AG08396 (cell line): Measurements from ENCODE around the gene CTNNA1.

Source experiments
- DNase-seq: peaks from one replicate; pipeline ENCODE4 v3.0.0; 2012; ENCODE audit warnings: low spot score, mixed read lengths

CTNNA1 gene

DNA sequence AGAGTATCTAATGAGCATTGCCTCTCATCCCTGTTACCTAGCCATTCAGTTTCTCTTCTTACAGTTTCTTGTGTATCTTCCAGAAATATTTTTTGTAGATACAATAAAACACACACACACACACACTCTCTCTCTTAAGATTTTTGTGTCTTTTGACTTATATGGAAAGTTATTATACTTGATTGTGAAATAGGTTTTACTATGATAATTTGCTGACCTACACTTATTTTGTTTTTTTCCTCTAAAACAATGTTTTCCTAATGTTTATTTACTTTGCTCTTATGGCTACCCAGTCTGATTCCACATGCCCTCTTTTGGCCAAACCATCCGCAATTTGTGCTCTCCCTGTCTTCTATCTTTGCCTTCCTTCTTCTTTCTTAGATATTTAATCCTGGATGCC, 96.7 kb downstream of the CTNNA1 start:
- DNase-seq, result no peak

DNA sequence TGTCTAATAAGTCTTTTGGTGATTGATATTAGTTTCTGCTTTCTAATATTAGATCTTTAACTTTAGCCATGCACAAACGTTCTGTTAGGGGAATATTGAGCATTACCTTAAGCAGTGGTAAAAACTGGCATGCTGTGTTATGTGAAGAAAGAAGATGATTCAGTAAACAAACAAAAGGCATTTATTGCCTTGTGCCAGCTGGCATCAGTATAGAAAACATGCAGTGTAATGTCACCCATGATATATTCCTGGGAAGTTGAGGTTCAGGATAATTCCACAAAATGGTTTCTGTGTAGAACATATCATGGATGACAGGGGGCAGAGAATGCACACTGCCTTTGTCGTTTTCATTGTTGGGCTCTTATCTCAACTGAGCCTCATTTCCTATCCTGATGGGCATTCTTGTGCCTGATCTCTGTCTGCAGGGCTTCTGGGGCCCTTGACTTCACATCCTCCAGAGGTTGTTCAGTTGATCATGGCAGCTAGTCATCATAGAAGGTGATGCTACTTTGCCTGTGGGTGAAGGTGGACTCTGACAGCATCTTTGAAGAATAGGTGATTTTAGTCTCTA, 97.7 kb downstream of the CTNNA1 start:
- no peak for DNase-seq

DNA sequence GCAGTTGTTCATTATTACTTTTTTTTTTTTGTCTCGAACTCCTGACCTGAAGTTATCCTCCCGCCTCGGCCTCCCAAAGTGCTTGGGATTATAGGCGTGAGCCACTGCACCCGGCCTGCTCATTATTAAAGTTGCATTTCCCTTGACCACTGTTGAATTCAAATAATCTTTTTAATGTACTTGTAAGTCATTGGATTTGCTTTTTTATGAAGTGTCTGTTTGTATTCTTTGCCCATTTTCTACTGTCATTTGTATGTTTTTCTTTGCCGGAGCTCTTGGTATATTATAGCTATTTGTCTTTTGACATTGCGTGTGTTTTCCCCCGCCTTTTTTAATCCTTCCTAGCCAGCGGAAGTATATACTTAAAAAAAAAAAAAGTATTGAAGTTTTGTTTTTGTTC, 99.9 kb downstream of the CTNNA1 start:
- no peak for DNase-seq

DNA sequence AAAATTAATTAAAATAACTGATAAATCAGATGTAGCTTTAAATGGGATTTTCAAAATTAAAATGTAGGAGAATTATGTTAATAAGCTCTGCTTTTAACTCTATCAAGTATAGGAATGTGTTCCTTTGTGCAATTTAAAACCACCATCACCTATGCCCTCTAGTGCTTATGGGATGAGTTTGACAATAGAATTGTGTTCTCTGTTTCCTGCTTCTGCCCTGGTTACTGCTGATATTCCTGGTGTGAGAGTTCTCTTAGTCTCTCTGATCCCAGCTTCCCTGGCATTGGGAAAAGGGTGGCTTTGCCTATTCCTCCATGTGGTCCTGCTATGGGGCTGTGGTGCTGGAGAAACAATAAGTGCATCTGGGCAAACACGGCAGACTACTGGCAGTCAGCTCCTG, 113.8 kb downstream of the CTNNA1 start:
- no peak for DNase-seq

- no peak for DNase-seq
Measured at GRCh38 chr5:138869038-138869437, 115.8 kb downstream of the CTNNA1 start.

DNA sequence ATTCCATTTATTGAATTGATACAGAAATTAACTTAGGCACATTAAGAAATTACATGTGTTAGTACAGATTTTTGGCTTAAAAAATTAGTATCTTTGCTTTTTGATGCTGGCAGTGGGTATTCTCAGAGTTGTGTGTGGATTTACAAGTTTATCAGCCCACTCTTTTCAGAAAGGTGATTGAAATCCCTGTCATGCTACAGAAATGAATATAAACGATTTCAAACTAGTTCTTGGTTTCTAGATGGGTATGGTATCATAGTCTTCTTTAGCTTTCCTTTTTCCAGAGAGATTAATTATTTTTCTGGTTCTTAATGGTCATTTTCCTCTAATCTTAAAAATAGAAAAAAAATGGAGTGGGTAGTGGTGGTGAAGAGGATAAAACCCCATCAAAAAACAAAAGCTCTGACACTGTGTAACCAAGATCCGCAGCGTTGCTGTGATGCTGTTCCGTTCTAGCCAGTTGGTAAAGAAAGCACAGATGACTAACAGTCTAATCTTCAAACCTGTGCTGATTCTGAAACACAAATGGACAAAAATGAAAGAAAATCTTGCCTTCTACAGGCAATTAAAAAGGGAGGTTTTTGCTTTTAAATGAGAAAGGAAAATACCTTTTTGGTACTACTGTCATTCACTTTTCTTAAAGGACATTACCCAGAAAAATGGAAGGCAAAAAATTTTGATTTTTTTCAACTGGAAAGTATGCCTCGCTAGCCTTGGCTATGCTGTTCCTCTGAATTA, 116.7 kb downstream of the CTNNA1 start:
- no peak for DNase-seq

DNA sequence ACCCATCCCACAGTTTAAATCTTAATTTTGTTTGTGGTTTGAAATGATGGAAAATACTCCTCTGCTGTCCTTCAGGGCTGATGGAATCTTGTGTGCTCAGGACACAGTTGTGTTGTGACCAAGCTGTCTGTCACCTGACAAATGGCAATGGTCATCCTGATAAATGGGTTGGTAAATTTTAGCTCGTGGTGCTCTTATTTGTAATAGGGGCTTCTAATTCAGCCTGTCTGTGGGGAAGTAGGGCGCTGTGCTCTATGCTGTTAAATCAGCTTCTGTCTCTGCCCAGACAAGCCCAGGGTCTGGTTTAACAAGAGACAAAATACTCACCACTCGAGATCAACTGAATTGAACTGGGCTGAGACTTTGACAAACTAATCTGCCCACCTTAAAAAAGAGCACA, 117.4 kb downstream of the CTNNA1 start:
- no peak for DNase-seq

DNA sequence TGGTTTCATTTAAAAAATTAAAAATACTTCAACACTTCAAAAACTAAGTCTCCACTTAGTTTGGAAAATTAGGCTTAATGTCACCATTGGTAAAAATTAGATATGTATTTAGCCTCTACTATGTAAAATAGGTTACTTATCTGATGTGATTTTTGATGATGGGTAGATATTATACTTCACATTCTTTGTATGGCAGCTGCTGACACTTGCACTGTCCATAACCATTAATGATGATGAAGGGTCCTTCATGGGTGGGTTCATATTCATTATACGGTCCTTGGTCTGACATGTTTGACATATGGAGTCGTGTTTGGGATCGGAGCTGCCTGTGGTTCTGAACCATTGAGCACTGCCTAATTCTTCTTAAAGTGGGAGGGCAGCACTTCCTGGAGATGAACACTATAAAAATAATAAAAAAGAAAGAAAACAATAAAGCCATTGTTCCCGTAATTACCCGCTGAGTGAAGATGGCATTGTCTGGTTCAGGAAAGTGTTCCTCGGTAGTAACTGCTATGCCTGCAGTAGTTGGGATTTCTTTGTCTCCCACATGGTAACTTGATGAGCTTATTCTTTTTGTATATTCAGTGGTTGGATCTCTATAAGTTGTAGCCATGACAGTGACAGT, 119.7 kb downstream of the CTNNA1 start:
- no peak for DNase-seq

GRCh38 chr5:138873466-138874221, 120.4 kb downstream of the CTNNA1 start:
- no peak for DNase-seq

DNA sequence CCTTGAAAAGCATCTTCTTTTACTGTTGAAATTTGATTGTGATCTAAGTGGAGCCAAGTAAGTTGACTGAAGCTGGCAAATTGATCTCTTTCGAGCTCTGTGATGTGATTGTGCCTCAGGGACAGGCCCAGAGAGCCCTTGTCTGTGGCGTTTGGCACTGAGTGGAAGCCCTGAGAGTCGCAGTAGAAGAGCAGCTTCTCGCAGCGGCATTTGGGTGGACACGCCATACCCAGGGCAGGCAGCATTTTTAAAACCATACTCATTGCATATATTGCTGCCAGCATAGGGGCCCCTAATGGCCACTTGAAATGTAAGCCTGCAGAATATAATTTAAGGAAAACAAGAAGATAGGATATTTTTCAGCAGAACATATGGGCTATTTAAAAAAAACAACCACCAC, 121.0 kb downstream of the CTNNA1 start:
- no peak for DNase-seq

DNA sequence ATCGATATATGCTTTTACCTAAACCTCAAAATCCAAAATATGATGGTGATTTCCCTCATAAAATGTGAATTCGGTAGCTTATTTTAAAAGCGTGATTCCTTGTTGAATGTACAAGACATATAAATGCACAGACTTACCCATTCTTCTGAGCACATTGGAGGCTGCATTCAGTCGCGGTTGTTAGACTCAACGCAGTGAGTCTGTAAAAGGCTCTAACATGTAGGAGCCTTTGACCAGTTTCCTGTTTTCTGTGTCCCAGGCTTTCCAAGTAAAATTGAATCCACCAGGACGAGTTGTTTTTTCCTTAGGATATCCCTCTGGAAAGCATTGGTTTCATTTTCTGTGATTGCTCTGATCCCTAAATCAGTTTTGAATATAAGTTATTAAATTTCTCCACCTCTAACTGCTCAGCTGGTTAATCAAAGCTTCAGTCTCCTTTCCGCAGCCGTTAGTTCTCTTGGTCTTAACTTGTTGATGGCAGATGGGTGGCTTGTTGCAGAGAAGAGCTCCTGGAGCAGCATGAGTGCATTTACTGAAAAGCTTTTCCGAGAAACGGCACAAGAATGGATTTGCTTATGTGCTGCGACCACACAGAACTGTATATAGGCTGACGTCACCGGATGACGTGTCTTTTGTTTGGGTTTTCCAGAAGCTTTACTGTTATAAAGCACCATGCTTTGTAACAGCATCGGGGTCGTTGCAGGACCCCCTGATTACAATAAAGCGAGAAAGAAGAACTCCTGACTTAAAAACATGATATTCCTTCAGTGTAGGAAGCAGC, 121.7 kb downstream of the CTNNA1 start, which contains the start of gene LRRTM2:
Gene LRRTM2, minus strand, starts transcription at position 565 of the 781 bp plus-strand sequence. Its CDS starts 424 bp downstream, at position 141.
- DNase-seq, result peak; percentile 70

GRCh38 chr5:138875552-138875875, 122.3 kb downstream of the CTNNA1 start:
- no peak for DNase-seq

DNA sequence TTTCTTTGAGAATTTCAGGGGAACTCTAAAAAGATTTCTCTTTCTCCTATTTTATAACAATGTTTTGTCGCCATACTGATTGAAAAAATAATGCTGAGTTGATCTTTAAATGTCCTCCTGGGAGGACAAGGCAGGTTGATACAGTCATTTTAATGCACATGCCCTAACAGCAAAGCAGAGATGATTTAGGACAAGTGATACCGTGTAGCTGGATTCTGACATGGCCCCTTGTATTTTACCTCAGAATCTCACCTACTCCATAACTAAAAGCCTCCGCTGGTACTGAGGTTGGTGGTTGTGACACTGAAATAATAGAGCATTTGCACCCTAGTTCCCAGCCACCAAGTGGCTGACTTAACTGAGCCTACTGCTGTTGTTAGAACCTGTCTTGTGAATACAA, 122.7 kb downstream of the CTNNA1 start:
- DNase-seq, result no peak

- no peak for DNase-seq
Measured at GRCh38 chr5:138876811-138877210, 123.6 kb downstream of the CTNNA1 start.

DNA sequence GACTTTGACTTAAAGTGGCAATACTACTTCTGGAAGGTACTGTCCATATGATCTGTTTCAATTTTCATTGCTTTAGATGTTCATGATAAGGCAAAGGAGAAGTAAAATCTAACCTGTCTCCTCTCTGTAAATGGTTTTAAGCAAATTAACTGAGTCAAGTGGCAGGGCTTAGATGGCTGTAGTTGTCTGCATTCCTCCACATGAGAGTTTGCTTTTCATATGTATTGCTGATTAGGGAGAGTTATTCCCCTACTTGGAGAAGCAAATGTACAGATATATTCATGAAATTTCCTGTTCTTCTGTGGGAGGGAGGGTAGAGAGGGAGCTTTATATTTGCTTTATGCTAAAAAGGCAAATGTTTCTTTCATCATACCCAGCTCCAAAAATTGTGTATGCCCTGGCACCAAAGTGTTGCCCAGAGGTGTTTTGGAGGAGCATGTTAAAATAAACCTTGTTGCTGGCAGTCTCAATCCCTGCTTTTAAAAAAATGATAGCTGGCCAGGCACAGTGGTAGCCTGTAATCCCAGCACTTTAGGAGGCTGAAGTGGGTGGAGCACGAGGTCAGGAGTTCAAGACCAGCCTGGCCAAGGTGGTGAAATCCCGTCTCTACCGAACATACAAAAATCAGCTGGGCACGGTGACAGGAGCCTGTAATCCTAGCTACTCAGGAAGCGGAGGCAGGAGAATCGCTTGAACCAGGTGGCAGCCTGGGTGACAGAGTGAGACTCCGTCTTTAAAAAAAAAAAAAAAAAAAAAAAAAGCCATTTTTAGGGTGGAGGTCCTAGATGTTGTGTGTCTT, 125.4 kb downstream of the CTNNA1 start:
- no peak for DNase-seq

DNA sequence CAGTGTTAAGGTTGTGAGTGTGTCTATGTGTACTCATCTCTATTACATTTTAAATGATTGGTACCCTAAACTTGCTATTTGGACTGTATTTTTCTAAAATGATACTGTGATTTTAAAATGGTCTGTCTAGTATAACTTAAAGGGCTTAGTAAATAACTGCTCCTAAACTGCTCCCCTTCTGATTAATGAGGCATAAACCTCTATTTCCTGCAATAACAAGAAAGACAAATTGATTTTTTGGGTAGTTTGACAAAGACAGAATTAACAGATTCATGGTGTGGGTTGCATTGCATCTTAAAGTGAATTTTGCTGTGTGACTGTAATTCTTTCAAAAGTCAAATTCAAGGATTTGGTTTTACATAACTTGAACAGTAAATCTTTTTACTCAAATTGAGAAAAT, 130.0 kb downstream of the CTNNA1 start:
- DNase-seq, result no peak

- no peak for DNase-seq
Measured at GRCh38 chr5:138884094-138884493, 130.9 kb downstream of the CTNNA1 start.

DNA sequence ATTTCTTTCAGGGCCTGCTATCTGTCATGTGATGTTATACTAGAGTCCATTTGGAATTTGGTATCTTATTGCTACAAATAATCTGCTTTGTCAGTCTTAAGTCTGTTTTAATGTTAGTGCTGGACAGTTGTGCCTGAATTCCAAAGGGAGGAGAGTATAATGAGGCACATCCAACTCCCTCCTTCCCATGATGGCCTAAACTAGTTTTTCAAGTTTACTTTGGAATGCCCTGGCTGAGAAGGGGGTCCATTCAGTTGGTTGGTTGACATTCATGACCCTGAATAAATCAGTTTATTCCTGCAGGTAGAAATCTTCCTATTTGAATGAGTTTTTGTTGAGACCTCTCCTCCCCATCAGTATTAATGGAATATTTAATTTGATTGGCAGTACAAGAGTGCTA, 131.3 kb downstream of the CTNNA1 start:
- DNase-seq, result no peak

DNA sequence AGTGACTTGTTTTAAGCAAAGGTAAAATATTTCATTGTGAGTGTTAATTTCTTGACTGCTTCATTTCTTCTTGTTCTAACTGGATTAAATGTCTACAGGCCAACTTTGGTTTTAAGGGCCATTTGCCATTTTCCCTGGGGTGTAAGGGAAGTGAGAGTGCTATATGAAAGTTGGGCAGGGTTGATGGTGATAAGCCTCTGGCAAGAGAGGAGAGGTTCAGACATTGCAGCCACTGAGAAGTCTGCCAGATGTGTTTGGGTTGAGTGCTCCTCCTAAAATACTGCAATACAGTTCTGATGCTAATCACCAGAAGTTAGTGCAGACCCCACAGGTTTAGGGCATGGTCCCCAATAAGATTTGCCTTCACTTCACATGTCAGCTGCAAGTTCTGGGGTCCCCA, 136.8 kb downstream of the CTNNA1 start:
- no peak for DNase-seq

DNA sequence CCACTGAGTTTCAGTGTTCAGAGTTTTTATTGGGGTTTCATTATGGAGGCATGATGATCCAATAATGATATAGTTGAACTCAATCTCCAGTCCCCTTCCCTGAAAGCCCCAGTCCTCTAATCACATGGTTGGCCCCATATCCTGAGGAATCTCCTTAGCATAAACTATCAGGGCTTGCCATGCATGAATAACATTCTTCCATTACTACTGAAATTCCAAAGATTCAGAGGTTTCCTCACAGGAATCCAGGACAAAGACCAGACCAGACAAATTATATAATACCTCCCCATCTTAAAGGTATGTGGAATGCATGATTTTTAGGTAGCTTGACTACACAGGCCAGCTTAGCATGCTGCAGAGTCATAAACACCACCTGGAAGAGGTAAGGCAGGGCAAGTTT, 137.4 kb downstream of the CTNNA1 start:
- DNase-seq, result no peak

- no peak for DNase-seq
Measured at GRCh38 chr5:138895918-138896317, 142.7 kb downstream of the CTNNA1 start.
